Measurements from ENCODE around the gene MYO7B.

DNA sequence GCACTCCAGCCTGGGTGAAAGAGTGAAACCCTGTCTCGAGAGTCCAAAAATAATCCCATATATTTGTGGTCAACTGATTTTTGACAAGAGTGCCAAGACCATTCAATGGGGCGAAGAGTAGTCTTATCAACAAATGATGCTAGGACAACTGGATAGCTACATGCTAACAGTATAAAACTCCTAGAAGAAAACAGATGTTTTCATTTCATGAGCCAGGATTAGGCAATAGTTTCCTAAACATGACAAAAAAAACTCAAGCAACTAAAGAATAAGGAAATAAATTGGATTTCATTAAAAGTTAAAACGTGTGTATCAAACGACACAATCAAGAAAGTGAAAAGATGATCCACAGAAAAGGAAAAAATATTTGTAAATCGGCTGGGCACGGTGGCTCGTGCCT, 133.6 kb downstream of the MYO7B start:
- TF ChIP-seq, protein P1, sequence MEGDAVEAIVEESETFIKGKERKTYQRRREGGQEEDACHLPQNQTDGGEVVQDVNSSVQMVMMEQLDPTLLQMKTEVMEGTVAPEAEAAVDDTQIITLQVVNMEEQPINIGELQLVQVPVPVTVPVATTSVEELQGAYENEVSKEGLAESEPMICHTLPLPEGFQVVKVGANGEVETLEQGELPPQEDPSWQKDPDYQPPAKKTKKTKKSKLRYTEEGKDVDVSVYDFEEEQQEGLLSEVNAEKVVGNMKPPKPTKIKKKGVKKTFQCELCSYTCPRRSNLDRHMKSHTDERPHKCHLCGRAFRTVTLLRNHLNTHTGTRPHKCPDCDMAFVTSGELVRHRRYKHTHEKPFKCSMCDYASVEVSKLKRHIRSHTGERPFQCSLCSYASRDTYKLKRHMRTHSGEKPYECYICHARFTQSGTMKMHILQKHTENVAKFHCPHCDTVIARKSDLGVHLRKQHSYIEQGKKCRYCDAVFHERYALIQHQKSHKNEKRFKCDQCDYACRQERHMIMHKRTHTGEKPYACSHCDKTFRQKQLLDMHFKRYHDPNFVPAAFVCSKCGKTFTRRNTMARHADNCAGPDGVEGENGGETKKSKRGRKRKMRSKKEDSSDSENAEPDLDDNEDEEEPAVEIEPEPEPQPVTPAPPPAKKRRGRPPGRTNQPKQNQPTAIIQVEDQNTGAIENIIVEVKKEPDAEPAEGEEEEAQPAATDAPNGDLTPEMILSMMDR (IDR thresholded peaks at IDR 0.05 in 8 of 11, conservative IDR thresholded peaks at IDR 0.05 in 3 of 11), result no peak
- no peak for TF ChIP-seq POLR2AphosphoS5 (IDR thresholded peaks at IDR 0.05)
